Fibroblast of peridontal ligament (primary cell): ENCODE data around the gene EFNA1.
A peak's percentile ranks its signal among the peaks of the same experiment; 100 is the strongest.

Experiments
- DNase-seq: peaks from one replicate; pipeline ENCODE4 v3.0.0-alpha.2; 2010; ENCODE audit errors: extremely low read depth

EFNA1 gene

GRCh38 chr1:155174324-155175280 is 46.9 kb downstream of the EFNA1 start:
- peak; percentile 16 for DNase-seq

GRCh38 chr1:155175281-155175926 is 47.7 kb downstream of the EFNA1 start:
- no peak for DNase-seq

- DNase-seq = no peak
These were observed 48.3 kb downstream of the EFNA1 start for GRCh38 chr1:155175927-155176371.

- peak; percentile 75 for DNase-seq
These were observed 48.9 kb downstream of the EFNA1 start for GRCh38 chr1:155176544-155177071.

GRCh38 chr1:155177192-155177917 is 49.7 kb downstream of the EFNA1 start:
- no peak for DNase-seq

GRCh38 chr1:155177918-155178281 is 50.2 kb downstream of the EFNA1 start:
- DNase-seq = no peak

GRCh38 chr1:155178441-155179111 is 50.9 kb downstream of the EFNA1 start:
- no peak for DNase-seq

- no peak for DNase-seq
These were observed 51.7 kb downstream of the EFNA1 start for GRCh38 chr1:155179112-155180031.

GRCh38 chr1:155181371-155182051 is 53.8 kb downstream of the EFNA1 start:
- no peak for DNase-seq

GRCh38 chr1:155182052-155182550 is 54.4 kb downstream of the EFNA1 start:
- DNase-seq = no peak

- no peak for DNase-seq
These were observed 56.1 kb downstream of the EFNA1 start for GRCh38 chr1:155183775-155184221.

- no peak for DNase-seq
These were observed 56.7 kb downstream of the EFNA1 start for GRCh38 chr1:155184351-155184811.
